Stimulated activated CD4-positive, alpha-beta T cell treated with anti-CD3 and anti-CD28 coated beads, Interleukin-2, amount 100 ng/mL, for 48 hours (primary cell): ENCODE data around the gene GBX2.

Experiments used
- DNase-seq, 2 donors: peaks; one replicate each; pipeline ENCODE4 v3.0.0-alpha.2; 2020

The GBX2 gene

GRCh38 chr2:236166796-236167296 lies 1.3 kb downstream of the GBX2 start:
- no peak for DNase-seq

GRCh38 chr2:236165842-236166795 lies 2.1 kb downstream of the GBX2 start:
- no peak for DNase-seq

- no peak for DNase-seq
Observed at GRCh38 chr2:236164925-236165841, 3.0 kb downstream of the GBX2 start.

GRCh38 chr2:236164201-236164924 lies 3.8 kb downstream of the GBX2 start:
- DNase-seq: no peak

- DNase-seq: no peak
Observed at GRCh38 chr2:236163471-236164200, 4.5 kb downstream of the GBX2 start.

- no peak for DNase-seq
Observed at GRCh38 chr2:236162882-236163470, 5.2 kb downstream of the GBX2 start.

GRCh38 chr2:236162031-236162845 lies 5.9 kb downstream of the GBX2 start:
- no peak for DNase-seq

- no peak for DNase-seq
Observed at GRCh38 chr2:236161531-236161930, 6.7 kb downstream of the GBX2 start.

GRCh38 chr2:236161082-236161462 lies 7.1 kb downstream of the GBX2 start:
- DNase-seq: no peak

GRCh38 chr2:236160366-236161081 lies 7.7 kb downstream of the GBX2 start:
- no peak for DNase-seq

- DNase-seq: no peak
Observed at GRCh38 chr2:236159778-236160170, 8.4 kb downstream of the GBX2 start.

- no peak for DNase-seq
Observed at GRCh38 chr2:236158969-236159777, 9.0 kb downstream of the GBX2 start.

GRCh38 chr2:236157815-236158498 lies 10.2 kb downstream of the GBX2 start:
- no peak for DNase-seq

GRCh38 chr2:236157366-236157765 lies 10.8 kb downstream of the GBX2 start:
- DNase-seq: no peak

GRCh38 chr2:236156860-236157194 lies 11.4 kb downstream of the GBX2 start:
- no peak for DNase-seq

GRCh38 chr2:236156095-236156859 lies 11.9 kb downstream of the GBX2 start:
- no peak for DNase-seq

GRCh38 chr2:236155406-236155805 lies 12.8 kb downstream of the GBX2 start:
- no peak for DNase-seq

- no peak for DNase-seq
Observed at GRCh38 chr2:236146436-236146835, 21.8 kb downstream of the GBX2 start.
